ENCODE measurements around the gene LYAR.
A peak's percentile ranks its signal among the peaks of the same experiment; 100 is the strongest.

Gene LYAR, protein sequence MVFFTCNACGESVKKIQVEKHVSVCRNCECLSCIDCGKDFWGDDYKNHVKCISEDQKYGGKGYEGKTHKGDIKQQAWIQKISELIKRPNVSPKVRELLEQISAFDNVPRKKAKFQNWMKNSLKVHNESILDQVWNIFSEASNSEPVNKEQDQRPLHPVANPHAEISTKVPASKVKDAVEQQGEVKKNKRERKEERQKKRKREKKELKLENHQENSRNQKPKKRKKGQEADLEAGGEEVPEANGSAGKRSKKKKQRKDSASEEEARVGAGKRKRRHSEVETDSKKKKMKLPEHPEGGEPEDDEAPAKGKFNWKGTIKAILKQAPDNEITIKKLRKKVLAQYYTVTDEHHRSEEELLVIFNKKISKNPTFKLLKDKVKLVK

DNA sequence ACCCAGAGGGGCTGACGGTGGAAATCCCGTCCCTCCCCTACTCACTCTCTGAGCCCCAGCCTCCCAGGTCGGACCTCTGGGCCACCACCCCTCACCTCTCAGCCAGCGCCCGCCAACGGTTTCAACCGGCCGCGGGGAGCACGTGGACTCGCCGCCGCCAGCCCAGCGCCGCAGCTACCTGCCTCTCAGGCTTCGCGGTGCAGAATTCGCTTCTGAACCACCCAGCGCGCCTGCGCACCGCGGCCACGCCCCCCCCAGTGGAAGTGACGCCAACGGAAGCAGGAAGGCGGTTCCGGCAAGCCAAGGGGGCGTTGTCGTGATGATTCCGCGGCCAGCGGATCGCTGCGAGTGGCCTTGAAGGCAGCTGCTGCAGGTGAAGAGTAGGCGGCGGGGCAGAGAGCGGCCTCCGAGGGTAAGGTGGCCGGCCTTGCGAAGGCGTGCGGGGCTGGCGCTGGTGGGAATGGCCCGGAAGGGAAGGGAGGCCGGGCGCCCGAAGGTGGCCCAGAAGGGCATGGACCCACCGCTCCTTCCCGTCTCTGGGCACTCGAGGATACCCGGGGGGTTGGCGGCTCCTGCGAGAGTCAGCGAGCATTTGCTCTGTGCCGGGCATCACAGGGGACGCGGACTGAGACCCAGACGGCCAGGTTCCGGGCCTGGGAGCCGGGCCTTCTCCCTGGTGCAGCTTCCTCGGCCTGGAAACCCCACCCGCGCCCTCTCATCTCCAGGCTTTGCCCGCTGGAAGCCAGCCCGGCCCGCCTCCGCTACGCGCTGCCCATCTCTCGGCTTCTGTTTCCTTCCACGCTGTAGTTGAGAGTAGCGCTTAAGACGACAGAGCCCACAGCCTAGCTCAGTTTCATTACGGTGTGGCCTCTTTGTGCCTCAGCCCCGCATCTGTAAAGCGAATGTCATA, at the start of gene LYAR, which contains the start of gene ZBTB49:
Gene LYAR, minus strand, starts transcription at position 214 of the 910 bp plus-strand sequence. CDS start 6,412 bp downstream, outside the sequence.
Gene ZBTB49, plus strand, starts transcription at position 311 of the 910 bp plus-strand sequence. CDS start 9,695 bp downstream, outside the sequence.
- peak; percentile 90 for DNase-seq
- in situ Hi-C loops (cut with MboI; ENCODE audit: low pct_unique_long_range_greater_than_20kb, low sequenced_read_pairs): no loop called here

GRCh38 chr4:4339504-4340085, 49.6 kb upstream of the LYAR start:
- DNase-seq: no peak
- in situ Hi-C loops (cut with MboI; ENCODE audit: low pct_unique_long_range_greater_than_20kb, low sequenced_read_pairs): no loop called here

GRCh38 chr4:4338210-4339001, 48.5 kb upstream of the LYAR start:
- in situ Hi-C loops (cut with MboI; ENCODE audit: low pct_unique_long_range_greater_than_20kb, low sequenced_read_pairs): no loop called here
- DNase-seq: no peak

DNA sequence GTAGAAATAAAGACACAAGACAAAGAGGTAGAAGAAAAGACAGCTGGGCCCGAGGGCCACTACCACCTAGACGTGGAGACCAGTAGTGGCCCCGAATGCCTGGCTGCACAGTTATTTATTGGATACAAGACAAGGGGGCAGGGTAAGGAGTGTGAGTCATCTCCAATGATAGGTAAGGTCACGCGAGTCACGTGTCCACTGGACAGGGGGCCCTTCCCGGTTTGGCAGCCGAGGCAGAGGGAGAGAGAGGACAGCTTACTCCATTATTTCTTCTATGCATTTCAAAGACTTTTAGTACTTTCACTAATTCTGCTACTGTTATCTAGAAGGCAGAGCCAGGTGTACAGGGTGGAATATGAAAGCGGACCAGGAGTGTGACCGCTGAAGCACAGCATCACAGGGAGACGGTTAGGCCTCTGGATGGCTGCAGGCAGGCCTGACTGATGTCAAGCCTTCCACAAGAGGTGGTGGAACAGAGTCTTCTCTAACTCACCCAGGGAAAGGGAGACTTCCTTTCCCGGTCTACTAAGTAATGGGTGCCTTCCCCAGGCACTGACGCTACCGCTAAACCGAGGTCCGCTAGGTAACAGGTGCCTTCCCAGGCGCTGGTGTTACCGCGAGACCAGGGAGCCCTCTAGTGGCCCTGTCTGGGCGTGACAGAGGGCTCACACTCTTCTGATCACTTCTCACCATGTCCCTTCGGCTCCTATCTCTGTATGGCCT, 45.0 kb upstream of the LYAR start:
- in situ Hi-C loops (cut with MboI; ENCODE audit: low pct_unique_long_range_greater_than_20kb, low sequenced_read_pairs): no loop called here
- peak; percentile 67 for DNase-seq

- in situ Hi-C loops (cut with MboI; ENCODE audit: low pct_unique_long_range_greater_than_20kb, low sequenced_read_pairs): no loop called here
- DNase-seq: peak; percentile 73
These were observed 43.3 kb upstream of the LYAR start for GRCh38 chr4:4333265-4333706.

GRCh38 chr4:4332529-4332928, 42.6 kb upstream of the LYAR start:
- DNase-seq: peak; percentile 9
- in situ Hi-C loops (cut with MboI; ENCODE audit: low pct_unique_long_range_greater_than_20kb, low sequenced_read_pairs): no loop called here

DNA sequence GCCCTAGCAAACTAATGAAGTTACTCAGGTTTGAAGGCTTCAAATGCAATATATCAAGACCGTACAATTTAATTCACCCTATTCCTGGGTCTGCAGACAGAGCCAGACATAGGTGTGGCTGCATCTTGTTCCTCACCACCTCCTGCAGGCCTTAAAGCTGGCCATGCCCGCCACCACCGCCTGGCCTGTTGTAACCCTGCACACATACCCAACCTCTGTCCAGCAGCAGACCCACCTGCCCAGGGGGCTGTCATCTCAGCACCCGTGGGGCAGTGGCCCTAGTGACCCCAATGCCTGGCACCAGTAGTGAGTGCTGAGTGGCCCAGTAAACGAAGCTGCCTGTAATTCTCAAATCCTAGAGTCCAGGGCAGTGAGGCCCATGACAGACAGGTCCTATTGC, 40.8 kb upstream of the LYAR start:
- in situ Hi-C loops (cut with MboI; ENCODE audit: low pct_unique_long_range_greater_than_20kb, low sequenced_read_pairs): no loop called here
- no peak for DNase-seq

DNA sequence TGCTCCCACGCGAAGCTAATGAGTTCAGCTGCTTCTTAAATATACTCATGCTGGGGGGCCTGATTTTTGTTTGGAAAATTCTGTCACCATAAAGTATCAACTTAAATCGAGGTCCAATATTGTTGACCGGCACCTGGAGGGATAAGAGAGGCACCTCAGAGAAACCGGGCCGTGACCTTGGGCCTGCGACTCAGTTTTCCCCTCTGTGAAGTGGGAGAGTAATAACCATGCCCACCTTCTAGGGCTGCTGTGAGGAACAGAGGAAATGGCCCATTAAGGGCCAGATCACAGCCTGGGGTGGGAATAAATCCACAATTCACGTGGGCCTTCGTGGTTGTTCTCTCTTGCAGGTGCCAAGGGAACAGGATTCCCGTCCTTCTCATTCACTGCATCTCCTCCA, 39.5 kb upstream of the LYAR start:
- DNase-seq: no peak
- in situ Hi-C loops (cut with MboI; ENCODE audit: low pct_unique_long_range_greater_than_20kb, low sequenced_read_pairs): no loop called here

DNA sequence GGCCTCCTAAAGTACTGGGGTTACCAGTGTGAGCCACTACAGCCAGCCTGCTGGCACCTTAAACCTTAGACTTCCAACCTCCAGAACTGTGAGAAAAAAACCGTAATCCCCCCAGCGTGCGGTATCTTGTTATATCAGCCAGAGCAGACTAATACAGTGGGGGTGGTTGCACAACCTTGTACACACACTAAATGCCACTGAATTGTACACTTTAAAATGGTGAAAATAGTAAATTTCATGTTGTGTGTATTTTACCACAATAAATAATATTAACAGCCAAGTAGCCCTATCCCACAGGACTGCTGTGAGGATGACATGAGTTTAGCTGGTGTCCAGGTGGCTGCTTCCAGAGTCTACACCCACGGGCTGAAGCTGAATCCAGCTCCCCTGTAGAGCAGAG, 38.9 kb upstream of the LYAR start:
- in situ Hi-C loops (cut with MboI; ENCODE audit: low pct_unique_long_range_greater_than_20kb, low sequenced_read_pairs): no loop called here
- no peak for DNase-seq

- in situ Hi-C loops (cut with MboI; ENCODE audit: low pct_unique_long_range_greater_than_20kb, low sequenced_read_pairs): no loop called here
These were observed 38.3 kb upstream of the LYAR start for GRCh38 chr4:4328206-4328605.

GRCh38 chr4:4327652-4328121, 37.7 kb upstream of the LYAR start:
- in situ Hi-C loops (cut with MboI; ENCODE audit: low pct_unique_long_range_greater_than_20kb, low sequenced_read_pairs): no loop called here
- DNase-seq: peak; percentile 30

More at GRCh38 chr4:4328206-4328605, 38.3 kb upstream of the LYAR start:
- DNase-seq: no peak

- in situ Hi-C loops (cut with MboI; ENCODE audit: low pct_unique_long_range_greater_than_20kb, low sequenced_read_pairs): no loop called here
- DNase-seq: no peak
These were observed 36.2 kb upstream of the LYAR start for GRCh38 chr4:4326166-4326565.

- in situ Hi-C loops (cut with MboI; ENCODE audit: low pct_unique_long_range_greater_than_20kb, low sequenced_read_pairs): no loop called here
- DNase-seq: no peak
These were observed 35.4 kb upstream of the LYAR start for GRCh38 chr4:4325321-4325720.

GRCh38 chr4:4323705-4324534, 34.0 kb upstream of the LYAR start:
- no peak for DNase-seq
- in situ Hi-C loops (cut with MboI; ENCODE audit: low pct_unique_long_range_greater_than_20kb, low sequenced_read_pairs): no loop called here

- DNase-seq: no peak
- in situ Hi-C loops (cut with MboI; ENCODE audit: low pct_unique_long_range_greater_than_20kb, low sequenced_read_pairs): no loop called here
These were observed 32.2 kb upstream of the LYAR start for GRCh38 chr4:4321951-4322688.

GRCh38 chr4:4320951-4321714, 31.2 kb upstream of the LYAR start:
- in situ Hi-C loops (cut with MboI; ENCODE audit: low pct_unique_long_range_greater_than_20kb, low sequenced_read_pairs): no loop called here
- DNase-seq: no peak

Data from KBM-7 (cell line).